ENCODE measurements around the gene IP6K3.

- peak in 1 of 2 donors; percentile 67 for TF ChIP-seq CTCF (IDR thresholded peaks at IDR 0.05)
- TF ChIP-seq POLR2AphosphoS5 (IDR thresholded peaks at IDR 0.05) = no peak
- peak in 1 of 2 donors; percentile 51 for TF ChIP-seq POLR2A (IDR thresholded peaks at IDR 0.05)
Observed at GRCh38 chr6:33711140-33712129, 35.3 kb downstream of the IP6K3 start, which contains the start of gene UQCC2.
